Neural cell (in vitro differentiated cells): ENCODE measurements around the gene UNC93B1. TPM values are rescaled to one million over a fixed set of nuclear protein-coding genes. Genes with fewer than 3 reads are reported as not detected.
A peak's percentile ranks its signal among the peaks of the same experiment; 100 is the strongest.

Experiments
- H2AFZ ChIP-seq: fragments of 200-600, 300-800 bp; sonication (generic), shearing (Covaris generic); 2 replicates; pipeline ENCODE4 v1.6.0; 2014; ENCODE audit warnings: low read depth, mild to moderate bottlenecking, antibody characterized with exemption, low read length, moderate library complexity
- H3F3A ChIP-seq: fragments of 200-600 bp; shearing (Covaris generic); 2 replicates; pipeline ENCODE4 v1.6.1; 2016; ENCODE audit warnings: mild to moderate bottlenecking, moderate library complexity, mixed read lengths, antibody characterized with exemption, low read length; ENCODE audit not compliant: insufficient read depth, poor library complexity, severe bottlenecking
- H3K27ac ChIP-seq: fragments of 200-600, 300-800 bp; sonication (generic), shearing (Covaris generic); 2 replicates; pipeline ENCODE4 v1.5.1; 2014; ENCODE audit warnings: mild to moderate bottlenecking, low read length, moderate library complexity
- H3K27me3 ChIP-seq: fragments of 300-800, 200-600 bp; sonication (generic), shearing (Covaris generic); 2 replicates; pipeline ENCODE4 v1.6.0; 2014; ENCODE audit warnings: mild to moderate bottlenecking, low read depth, low read length, moderate library complexity; ENCODE audit not compliant: insufficient read depth
- H3K36me3 ChIP-seq: fragments of 300-800, 200-600 bp; sonication (generic), shearing (Covaris generic); 2 replicates; pipeline ENCODE4 v1.5.1; 2014; ENCODE audit warnings: mild to moderate bottlenecking, antibody characterized with exemption, low read length, moderate library complexity; ENCODE audit not compliant: insufficient read depth
- H3K4me2 ChIP-seq: fragments of 300-800, 200-600 bp; sonication (generic), shearing (Covaris generic); 2 replicates; pipeline ENCODE4 v1.6.0; 2014; ENCODE audit warnings: mild to moderate bottlenecking, low read length
- H3K4me3 ChIP-seq: fragments of 300-800, 200-600 bp; sonication (generic), shearing (Covaris generic); 2 replicates; pipeline ENCODE4 v1.5.1; 2014; ENCODE audit warnings: mild to moderate bottlenecking, low read length, moderate library complexity
- H3K79me2 ChIP-seq: fragments of 200-600 bp; shearing (Covaris generic); replicated peaks from 2 replicates; pipeline ENCODE4 v1.6.0; 2014; ENCODE audit warnings: mild to moderate bottlenecking, low read length, moderate library complexity; ENCODE audit not compliant: insufficient read depth
- H3K9ac ChIP-seq: fragments of 300-800, 200-600 bp; sonication (generic), shearing (Covaris generic); 2 replicates; pipeline ENCODE4 v1.6.1; 2016; ENCODE audit warnings: mild to moderate bottlenecking, low read length, mixed read lengths
- H3K9me2 ChIP-seq: fragments of 200-600 bp; shearing (Covaris generic); 2 replicates; pipeline ENCODE4 v1.6.1; 2016; ENCODE audit warnings: mild to moderate bottlenecking, low read length, mixed read lengths; ENCODE audit not compliant: insufficient read depth
- H3K9me3 ChIP-seq: fragments of 200-600, 300-800 bp; sonication (generic), shearing (Covaris generic); 2 replicates; pipeline ENCODE4 v1.6.1; 2016; ENCODE audit warnings: mild to moderate bottlenecking, mixed run types, low read length, moderate library complexity, mixed read lengths
- H4K20me1 ChIP-seq: fragments of 200-600 bp; shearing (Covaris generic); 2 replicates; pipeline ENCODE4 v1.6.1; 2016; ENCODE audit warnings: mild to moderate bottlenecking, mixed run types; ENCODE audit not compliant: insufficient read depth
- CTCF ChIP-seq: fragments of 450-650 bp; IDR thresholded peaks from 2 replicates; pipeline ENCODE4 v1.5.1; 2014; ENCODE audit warnings: antibody characterized with exemption, mild to moderate bottlenecking, moderate library complexity; ENCODE audit not compliant: poor library complexity, severe bottlenecking
- EP300 ChIP-seq: fragments of 450-650 bp; conservative IDR thresholded peaks from 2 replicates; pipeline ENCODE4 v1.6.1; 2014; ENCODE audit warnings: antibody characterized with exemption, mild to moderate bottlenecking, moderate library complexity; ENCODE audit not compliant: poor library complexity, severe bottlenecking
- EZH2 ChIP-seq: fragments of 200-600, 300-800 bp; shearing (Covaris generic), sonication (generic); IDR thresholded peaks from 2 replicates; pipeline ENCODE4 v1.6.1; 2014; ENCODE audit warnings: antibody characterized with exemption, low read length, borderline replicate concordance, mild to moderate bottlenecking; ENCODE audit not compliant: insufficient read depth, poor library complexity, severe bottlenecking
- MXI1 ChIP-seq: fragments of 450-650 bp; conservative IDR thresholded peaks from 2 replicates; pipeline ENCODE4 v1.6.1; 2014; ENCODE audit warnings: antibody characterized with exemption, mild to moderate bottlenecking; ENCODE audit not compliant: poor library complexity, severe bottlenecking
- POLR2AphosphoS5 ChIP-seq: IDR thresholded peaks from 2 replicates; pipeline ENCODE4 v1.6.1; 2012
- RAD21 ChIP-seq: fragments of 450-650 bp; conservative IDR thresholded peaks from 2 replicates; pipeline ENCODE4 v1.6.1; 2014; ENCODE audit warnings: antibody characterized with exemption, mild to moderate bottlenecking, moderate library complexity
- REST ChIP-seq: IDR thresholded peaks from 2 replicates; pipeline ENCODE4 v1.6.1; 2012; ENCODE audit warnings: borderline replicate concordance
- SMC3 ChIP-seq: fragments of 450-650 bp; conservative IDR thresholded peaks from 2 replicates; pipeline ENCODE4 v1.6.1; 2014; ENCODE audit warnings: antibody characterized with exemption, mild to moderate bottlenecking, moderate library complexity; ENCODE audit not compliant: poor library complexity
- TAF1 ChIP-seq: IDR thresholded peaks from 2 replicates; pipeline ENCODE4 v1.6.1; 2012; ENCODE audit warnings: low read depth
- polyA plus RNA-seq: library from polyadenylated mRNA; depleted of rRNA; stranded (reverse); fragments of >200 nt; gene quantifications from 2 replicates; pipeline ENCODE4 v1.2.3, GENCODE V29; 2014

UNC93B1 gene
- polyA plus RNA-seq, 1 donor from 2014 or later = 0.19 TPM

GRCh38 chr11:68028802-68029545 is 25.1 kb upstream of the UNC93B1 start:
- H3K27me3 ChIP-seq = no peaks in the 10 kb centered on the region
- H3K27ac ChIP-seq = no peak overlapping the region
- no peak overlapping the region for H3K4me2 ChIP-seq
- H3K36me3 ChIP-seq = no peaks in the 10 kb centered on the region
- H3K9ac ChIP-seq = no peak overlapping the region
- H3K79me2 ChIP-seq = peaks cover 12% of the 10 kb centered on the region
- no peaks in the 10 kb centered on the region for H3F3A ChIP-seq
- H2AFZ ChIP-seq = no peak overlapping the region
- H3K9me2 ChIP-seq = no peaks in the 10 kb centered on the region
- no peaks in the 10 kb centered on the region for H4K20me1 ChIP-seq
- H3K4me3 ChIP-seq = peak overlapping the region; percentile 77
- TF ChIP-seq EZH2 (no peak), TAF1 (no peak), MXI1 (no peak), RAD21 (no peak), REST (no peak), CTCF (no peak), EP300 (no peak), SMC3 (no peak), POLR2AphosphoS5 (no peak)
- H3K9me3 ChIP-seq = peaks cover 5% of the 10 kb centered on the region

DNA sequence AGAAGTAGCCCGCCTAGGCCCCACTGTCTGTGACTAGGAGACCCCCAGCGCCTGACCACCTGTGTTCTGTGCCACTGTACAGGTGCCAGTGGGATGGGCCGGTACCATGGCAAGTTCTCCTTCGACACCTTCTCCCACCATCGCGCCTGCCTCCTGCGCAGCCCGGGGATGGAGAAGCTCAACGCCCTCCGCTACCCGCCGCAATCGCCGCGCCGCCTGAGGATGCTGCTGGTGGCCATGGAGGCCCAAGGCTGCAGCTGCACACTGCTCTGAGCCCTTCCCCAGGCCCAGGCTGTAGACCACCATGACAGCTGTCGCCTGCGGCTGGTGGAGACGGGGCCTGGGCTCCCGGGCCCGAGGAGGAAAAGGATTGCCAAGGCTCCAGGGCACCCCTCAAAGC is 23.8 kb upstream of the UNC93B1 start:
- Histone ChIP-seq H3K36me3 (no peaks in the 10 kb centered on the region), H3K9ac (no peak overlapping the region), H3F3A (no peaks in the 10 kb centered on the region), H3K79me2 (peaks cover 12% of the 10 kb centered on the region), H3K27me3 (no peaks in the 10 kb centered on the region), H3K9me3 (peaks cover 5% of the 10 kb centered on the region), H3K27ac (no peak overlapping the region), H4K20me1 (no peaks in the 10 kb centered on the region), H3K4me3 (no peak overlapping the region), H2AFZ (no peak overlapping the region), H3K9me2 (no peaks in the 10 kb centered on the region), H3K4me2 (no peak overlapping the region)
- TF ChIP-seq POLR2AphosphoS5 = no peak
- no peak for TF ChIP-seq SMC3
- TF ChIP-seq TAF1 = no peak
- no peak for TF ChIP-seq CTCF
- no peak for TF ChIP-seq REST
- no peak for TF ChIP-seq MXI1
- TF ChIP-seq EP300 = no peak
- TF ChIP-seq EZH2 = no peak
- no peak for TF ChIP-seq RAD21
